A549 (cell line): ENCODE results near the gene STAP2.

ENCODE experiments used
- EP300 ChIP-seq, 2 experiments: fragments of >200 bp; sonication (Bioruptor Twin); formaldehyde crosslinking; IDR thresholded peaks; 2 replicates in 1 of 2; 3 replicates in 1 of 2; pipeline ENCODE4 v1.6.1; 2016 to 2017
- JUN ChIP-seq, 2 experiments: fragments of >200 bp; sonication (Bioruptor Twin); formaldehyde crosslinking; IDR thresholded peaks; 2 replicates in 1 of 2; 3 replicates in 1 of 2; pipeline ENCODE4 v1.6.1; 2016 to 2017
- POLR2A ChIP-seq: IDR thresholded peaks from 2 replicates; pipeline ENCODE4 v1.6.1; 2012; ENCODE audit warnings: mild to moderate bottlenecking, low read length
- RNF2 ChIP-seq: fragments of 200-600 bp; sonication (generic); IDR thresholded peaks from 2 replicates; pipeline ENCODE4 v1.6.1; 2016; ENCODE audit warnings: low read depth, mild to moderate bottlenecking, antibody characterized with exemption, moderate library complexity, borderline replicate concordance
- TF ChIP-seq, protein P1 (sequence below): IDR thresholded peaks from 2 replicates; pipeline ENCODE4 v1.6.1; 2012

DNA sequence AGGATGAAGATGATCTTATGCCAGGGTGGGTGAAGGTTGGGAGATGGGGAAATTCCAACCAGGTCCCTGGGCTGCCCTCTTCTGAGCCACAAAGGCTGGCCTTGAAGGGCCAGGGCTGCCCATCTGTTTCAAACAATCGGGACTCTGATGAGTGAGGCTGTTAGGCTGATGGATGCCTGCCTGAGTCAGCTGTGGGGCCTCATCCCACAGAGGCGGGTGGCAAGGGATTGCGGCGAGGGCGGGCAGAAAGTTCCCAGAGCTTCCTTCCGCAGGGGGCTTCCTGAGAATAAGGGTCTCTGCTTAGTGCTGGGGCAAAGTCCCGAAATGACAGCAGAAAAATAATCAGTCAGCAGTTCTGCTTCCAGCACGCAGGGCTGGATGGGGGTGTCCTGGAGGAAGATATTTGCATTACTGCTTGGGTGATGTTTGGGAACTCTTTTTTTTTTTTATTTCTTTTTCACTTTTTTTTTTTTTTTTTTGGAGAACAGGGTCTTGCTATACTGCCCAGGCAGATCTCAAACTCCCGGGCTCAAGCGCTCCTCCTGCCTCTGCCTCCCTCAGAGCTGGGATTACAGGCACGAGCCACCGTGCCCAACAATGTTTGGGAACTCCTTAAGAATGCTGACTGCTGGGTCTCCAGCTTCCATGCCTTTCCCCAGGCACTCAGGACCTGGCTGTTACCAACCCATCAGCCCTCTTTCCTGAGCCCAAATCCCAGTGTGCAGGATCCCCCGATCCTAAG is 47.6 kb upstream of the STAP2 start:
- TF ChIP-seq EP300 (IDR thresholded peaks at IDR 0.05) (no peak), POLR2A (no peak), JUN (IDR thresholded peaks at IDR 0.05) (no peak), RNF2 (no peak)
- TF ChIP-seq, protein P1, sequence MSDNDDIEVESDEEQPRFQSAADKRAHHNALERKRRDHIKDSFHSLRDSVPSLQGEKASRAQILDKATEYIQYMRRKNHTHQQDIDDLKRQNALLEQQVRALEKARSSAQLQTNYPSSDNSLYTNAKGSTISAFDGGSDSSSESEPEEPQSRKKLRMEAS = no peak
